Activated B cell treated with CpG ODN at 0.5 μM for 24 hours (primary cell): ENCODE results near the gene ZNF281. TPM values are rescaled to one million over a fixed set of nuclear protein-coding genes. Genes with fewer than 3 reads are reported as not detected.

Experiments used
- ATAC-seq: fragments of 200-7000 bp; cut with Tn5 transposase; one replicate; pipeline ENCODE4 v1.10.0; 2021; ENCODE audit warnings: low read depth, mild to moderate bottlenecking, moderate library complexity
- CTCF ChIA-PET: fragments of 350-600 bp; sonication (Branson Sonifier 250); formaldehyde crosslinking; loops from one replicate; lab custom pipeline; 2021; ENCODE audit warnings: antibody characterized with exemption; lab: Charles Lee
- POLR2A ChIA-PET: fragments of 350-600 bp; sonication (Branson Sonifier 250); formaldehyde crosslinking; loops from one replicate; lab custom pipeline; 2021; ENCODE audit warnings: antibody characterized with exemption; lab: Charles Lee
- DNase-seq: peaks from one replicate; pipeline ENCODE4 v3.0.0; 2022
- H3K27ac Mint-ChIP-seq: one replicate; pipeline ENCODE4 v1.8.0; 2020; ENCODE audit warnings: mixed read lengths
- H3K27me3 Mint-ChIP-seq: one replicate; pipeline ENCODE4 v1.8.0; 2021; ENCODE audit warnings: mixed read lengths
- H3K36me3 Mint-ChIP-seq: one replicate; pipeline ENCODE4 v1.8.0; 2021; ENCODE audit warnings: low read depth, mixed read lengths
- H3K4me1 Mint-ChIP-seq: one replicate; pipeline ENCODE4 v1.8.0; 2021; ENCODE audit warnings: mixed read lengths
- H3K4me3 Mint-ChIP-seq: one replicate; pipeline ENCODE4 v1.8.0; 2020; ENCODE audit warnings: mild to moderate bottlenecking, mixed read lengths
- H3K9me3 Mint-ChIP-seq: one replicate; pipeline ENCODE4 v1.8.0; 2020; ENCODE audit warnings: mixed read lengths
- intact Hi-C: fragments of 100-400 bp; cut with micrococcal nuclease; formaldehyde crosslinking; loops from one replicate; pipeline ENCODE4 v1.15.1; 2024
- total RNA-seq: library from RNA; stranded (reverse); gene quantifications from 2 replicates; pipeline ENCODE4 v1.2.3, GENCODE V29; 2022
- TF ChIP-seq, protein P1 (sequence below): fragments of 200-600 bp; IDR thresholded peaks from one replicate; pipeline ENCODE4 v1.8.0; 2022; ENCODE audit warnings: antibody characterized with exemption, mild to moderate bottlenecking

Gene ZNF281
- total RNA-seq, 1 donor from 2014 or later: 31.2 TPM

DNA sequence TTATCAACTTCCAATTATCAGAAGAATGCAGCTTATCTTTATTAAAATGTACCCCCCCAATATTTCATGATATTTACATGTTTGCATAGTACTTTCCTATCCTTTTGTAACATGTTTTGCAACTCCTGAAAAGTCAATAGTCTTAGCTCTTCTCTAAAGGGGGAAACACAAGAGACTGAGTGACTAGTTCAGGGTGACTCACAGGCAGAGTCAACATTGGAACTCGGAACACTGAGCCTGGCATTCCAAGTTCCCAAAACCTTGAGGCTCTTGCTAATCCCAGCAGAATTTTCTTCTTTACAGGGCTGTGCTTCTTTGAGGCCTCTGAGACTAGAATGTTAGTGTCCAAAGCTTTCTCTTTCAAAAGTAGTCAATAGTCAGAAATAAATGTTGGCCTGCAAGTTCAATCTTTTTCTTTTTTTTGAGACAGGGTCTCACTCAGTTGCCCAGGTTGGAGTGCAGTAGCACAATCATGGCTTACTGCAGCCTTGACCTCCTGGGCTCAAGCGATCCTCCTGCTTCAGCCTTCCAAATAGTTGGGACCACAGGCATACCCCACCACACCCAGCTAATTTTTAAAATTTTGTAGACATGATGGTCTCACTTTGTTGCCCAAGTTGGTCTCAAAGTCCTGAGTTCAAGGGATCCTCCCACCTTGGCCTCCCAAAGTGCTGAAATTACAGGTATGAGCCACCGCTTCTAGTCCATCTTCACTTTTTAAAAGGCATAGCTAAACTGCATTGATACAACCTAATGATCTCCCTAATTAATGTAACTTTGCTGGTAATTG, 37.5 kb downstream of the ZNF281 start:
- Mint-ChIP-seq H3K27ac (no peak overlapping the region), H3K9me3 (no peaks in the 10 kb centered on the region)

DNA sequence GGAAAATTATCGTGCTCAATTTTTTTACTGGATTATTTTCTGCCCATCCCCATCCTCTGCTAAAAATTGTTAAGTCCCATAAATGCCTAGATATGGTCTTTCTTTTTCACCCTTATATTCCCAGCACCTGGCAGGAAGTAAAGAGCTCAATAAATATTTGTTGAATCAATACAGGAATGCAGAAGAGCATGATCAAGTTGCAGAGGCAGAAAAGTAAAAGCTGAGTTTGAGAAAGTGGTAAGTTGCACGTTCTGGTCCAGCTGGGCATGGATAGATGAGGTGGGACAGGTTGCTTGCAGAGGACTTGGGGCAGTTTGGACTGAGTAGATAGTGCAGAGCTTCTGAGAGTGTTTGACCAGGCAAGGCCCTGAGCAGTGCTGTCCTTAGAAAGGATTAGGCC, 40.1 kb downstream of the ZNF281 start:
- Mint-ChIP-seq H3K27ac (no peak overlapping the region), H3K9me3 (no peaks in the 10 kb centered on the region), H3K4me3 (no peak overlapping the region), H3K27me3 (no peaks in the 10 kb centered on the region), H3K36me3 (no peaks in the 10 kb centered on the region), H3K4me1 (no peaks in the 10 kb centered on the region)
- ChIA-PET CTCF (no interaction called here), POLR2A (no interaction called here)
- DNase-seq (no peak), ATAC-seq (no peak)
- intact Hi-C loops: no loop called here
- TF ChIP-seq, protein P1, sequence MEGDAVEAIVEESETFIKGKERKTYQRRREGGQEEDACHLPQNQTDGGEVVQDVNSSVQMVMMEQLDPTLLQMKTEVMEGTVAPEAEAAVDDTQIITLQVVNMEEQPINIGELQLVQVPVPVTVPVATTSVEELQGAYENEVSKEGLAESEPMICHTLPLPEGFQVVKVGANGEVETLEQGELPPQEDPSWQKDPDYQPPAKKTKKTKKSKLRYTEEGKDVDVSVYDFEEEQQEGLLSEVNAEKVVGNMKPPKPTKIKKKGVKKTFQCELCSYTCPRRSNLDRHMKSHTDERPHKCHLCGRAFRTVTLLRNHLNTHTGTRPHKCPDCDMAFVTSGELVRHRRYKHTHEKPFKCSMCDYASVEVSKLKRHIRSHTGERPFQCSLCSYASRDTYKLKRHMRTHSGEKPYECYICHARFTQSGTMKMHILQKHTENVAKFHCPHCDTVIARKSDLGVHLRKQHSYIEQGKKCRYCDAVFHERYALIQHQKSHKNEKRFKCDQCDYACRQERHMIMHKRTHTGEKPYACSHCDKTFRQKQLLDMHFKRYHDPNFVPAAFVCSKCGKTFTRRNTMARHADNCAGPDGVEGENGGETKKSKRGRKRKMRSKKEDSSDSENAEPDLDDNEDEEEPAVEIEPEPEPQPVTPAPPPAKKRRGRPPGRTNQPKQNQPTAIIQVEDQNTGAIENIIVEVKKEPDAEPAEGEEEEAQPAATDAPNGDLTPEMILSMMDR: no peak

More for the DNA sequence above, 37.5 kb downstream of the ZNF281 start:
- Mint-ChIP-seq H3K4me1 (peaks cover 7% of the 10 kb centered on the region), H3K4me3 (no peak overlapping the region), H3K27me3 (no peaks in the 10 kb centered on the region), H3K36me3 (no peaks in the 10 kb centered on the region)
- TF ChIP-seq, protein P1: no peak
- intact Hi-C loops: no loop called here
- DNase-seq (no peak), ATAC-seq (no peak)
- CTCF ChIA-PET: interaction anchor here (1.1 kb wide), 1 partner anchor 70 kb away, joined by 4 read pairs; no protein-coding TSS in a partner anchor
- POLR2A ChIA-PET: no interaction called here

DNA sequence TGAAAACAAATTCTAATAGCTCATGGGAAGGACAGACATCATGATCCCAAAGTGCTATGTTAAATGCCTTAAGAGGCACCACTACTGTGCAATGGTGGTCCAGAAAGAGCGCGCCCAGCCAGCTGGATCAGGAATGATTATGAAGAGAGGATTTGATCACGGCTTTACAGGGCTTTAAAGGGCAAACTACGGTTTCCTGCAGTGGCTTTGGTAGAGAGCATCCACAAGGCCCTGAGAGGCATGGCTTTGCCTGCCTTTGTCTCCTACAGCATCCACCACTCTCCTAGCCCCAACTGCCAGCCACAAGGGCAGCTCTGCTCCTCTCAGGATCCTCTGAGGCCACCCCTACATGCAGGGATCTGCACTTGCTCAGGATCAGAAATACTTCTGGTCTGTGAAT, 40.7 kb downstream of the ZNF281 start:
- H3K4me3 Mint-ChIP-seq: no peak overlapping the region
- ChIA-PET CTCF (no interaction called here), POLR2A (no interaction called here)
- intact Hi-C loops: no loop called here
- ATAC-seq (no peak), DNase-seq (no peak)
- H3K27ac Mint-ChIP-seq: no peak overlapping the region
- H3K4me1 Mint-ChIP-seq: no peaks in the 10 kb centered on the region
- no peaks in the 10 kb centered on the region for H3K36me3 Mint-ChIP-seq
- H3K27me3 Mint-ChIP-seq: no peaks in the 10 kb centered on the region
- TF ChIP-seq, protein P1: no peak
- no peaks in the 10 kb centered on the region for H3K9me3 Mint-ChIP-seq

DNA sequence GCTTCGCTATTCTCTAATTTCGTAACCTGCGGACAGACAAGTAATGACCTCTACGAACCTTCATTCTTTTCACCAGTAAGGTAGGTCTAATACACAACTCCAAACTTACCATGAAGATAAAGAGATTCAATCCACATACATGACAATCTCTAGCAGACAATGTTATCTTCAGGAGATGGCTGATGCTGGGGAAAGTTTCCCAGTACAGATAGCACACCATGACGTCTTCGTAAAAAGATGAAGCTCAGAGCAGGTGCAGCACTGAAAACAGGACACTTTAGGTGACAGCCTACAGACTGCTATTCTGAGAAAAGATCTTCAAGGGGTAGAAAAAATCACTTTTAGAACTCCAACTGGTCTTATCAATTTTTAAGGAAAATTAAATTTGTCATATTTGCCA, 41.3 kb downstream of the ZNF281 start:
- Mint-ChIP-seq H3K27ac (no peak overlapping the region), H3K4me1 (peaks cover under 1% of the 10 kb centered on the region), H3K27me3 (no peaks in the 10 kb centered on the region), H3K4me3 (no peak overlapping the region), H3K9me3 (no peaks in the 10 kb centered on the region), H3K36me3 (no peaks in the 10 kb centered on the region)
- CTCF ChIA-PET: no interaction called here
- ATAC-seq (no peak), DNase-seq (no peak)
- intact Hi-C loops: no loop called here
- POLR2A ChIA-PET: no interaction called here
- TF ChIP-seq, protein P1: no peak

DNA sequence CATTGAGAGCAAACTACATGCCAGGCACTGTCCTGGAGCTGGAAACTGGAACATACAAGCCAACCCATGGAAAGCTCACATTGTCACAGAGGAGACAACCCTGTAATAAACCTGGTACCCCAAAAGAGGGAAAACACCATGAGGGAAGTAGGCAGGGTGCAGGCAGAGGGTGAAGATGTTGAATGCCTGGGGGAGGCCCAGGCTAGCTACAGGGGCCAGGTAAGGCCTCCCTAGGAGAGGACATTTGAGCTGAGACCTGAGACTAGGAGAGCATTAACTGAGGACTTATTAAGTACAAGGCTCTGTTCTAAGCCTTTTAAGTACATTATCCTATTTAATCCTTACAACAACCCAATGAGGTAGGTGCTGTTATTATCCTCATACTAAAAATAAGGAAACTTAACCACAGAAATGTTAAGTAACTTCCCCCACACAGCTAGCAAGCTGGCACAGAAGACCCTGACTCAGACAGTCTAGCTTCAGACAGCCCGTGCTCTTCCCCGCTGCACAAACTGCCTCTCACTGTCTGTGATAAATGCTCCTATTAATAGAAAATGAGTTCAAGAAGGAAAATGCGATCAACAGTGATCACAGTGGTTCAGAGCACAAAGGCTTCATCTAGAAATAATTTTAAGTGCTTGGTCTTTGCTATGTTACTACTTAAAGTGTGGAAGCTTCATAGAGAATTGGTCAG, 41.8 kb downstream of the ZNF281 start:
- H3K36me3 Mint-ChIP-seq: no peaks in the 10 kb centered on the region
- ChIA-PET POLR2A (no interaction called here), CTCF (no interaction called here)
- peaks cover 6% of the 10 kb centered on the region for H3K4me1 Mint-ChIP-seq
- no peak overlapping the region for H3K27ac Mint-ChIP-seq
- H3K27me3 Mint-ChIP-seq: no peaks in the 10 kb centered on the region
- TF ChIP-seq, protein P1: no peak
- H3K9me3 Mint-ChIP-seq: no peaks in the 10 kb centered on the region
- no peak overlapping the region for H3K4me3 Mint-ChIP-seq
- ATAC-seq: no peak
- intact Hi-C loops: no loop called here
- no peak for DNase-seq
